Hepatocyte (in vitro differentiated cells): ENCODE data around the gene RORC. TPM values are rescaled to one million over a fixed set of nuclear protein-coding genes. Genes with fewer than 3 reads are reported as not detected.
"Not testable (repeated sequence)": the region's sequence is repeated elsewhere in the genome, so short reads cannot be mapped to it uniquely, and the experiment has no call there.

ENCODE experiments used
- DNase-seq: peaks from one replicate; pipeline ENCODE4 v3.0.0-alpha.2; 2016; ENCODE audit warnings: low spot score
- H2AFZ ChIP-seq: fragments of 200-600 bp; sonication (generic); 2 replicates; pipeline ENCODE4 v1.6.0; 2016; ENCODE audit warnings: antibody characterized with exemption, mild to moderate bottlenecking
- H3K27ac ChIP-seq: fragments of 200-600 bp; sonication (generic); 2 replicates; pipeline ENCODE4 v1.5.1; 2016; ENCODE audit warnings: mild to moderate bottlenecking
- H3K27me3 ChIP-seq: fragments of 200-600 bp; sonication (generic); 2 replicates; pipeline ENCODE4 v1.6.1; 2016
- H3K36me3 ChIP-seq: fragments of 200-600 bp; sonication (generic); replicated peaks from 2 replicates; pipeline ENCODE4 v1.5.1; 2016; ENCODE audit warnings: low read depth; ENCODE audit not compliant: insufficient read depth
- H3K4me1 ChIP-seq: fragments of 200-600 bp; sonication (generic); 2 replicates; pipeline ENCODE4 v1.5.1; 2016; ENCODE audit warnings: mild to moderate bottlenecking, moderate library complexity; ENCODE audit not compliant: insufficient read depth
- H3K4me2 ChIP-seq: fragments of 200-600 bp; sonication (generic); 2 replicates; pipeline ENCODE4 v1.6.0; 2016
- H3K4me3 ChIP-seq: fragments of 200-600 bp; sonication (generic); 2 replicates; pipeline ENCODE4 v1.5.1; 2016; ENCODE audit warnings: mild to moderate bottlenecking
- H3K79me2 ChIP-seq: fragments of 200-600 bp; sonication (generic); 2 replicates; pipeline ENCODE4 v1.6.0; 2017; ENCODE audit warnings: mild to moderate bottlenecking
- H3K9me2 ChIP-seq: fragments of 200-600 bp; sonication (generic); replicated peaks from 2 replicates; pipeline ENCODE4 v1.6.0; 2017; ENCODE audit warnings: mild to moderate bottlenecking; ENCODE audit not compliant: insufficient read depth
- H3K9me3 ChIP-seq: fragments of 200-600 bp; sonication (generic); 2 replicates; pipeline ENCODE4 v1.5.1; 2016; ENCODE audit warnings: low read depth, mild to moderate bottlenecking
- H4K20me1 ChIP-seq: fragments of 200-600 bp; sonication (generic); 2 replicates; pipeline ENCODE4 v1.6.0; 2016; ENCODE audit warnings: mild to moderate bottlenecking; ENCODE audit not compliant: insufficient read depth, poor library complexity, severe bottlenecking
- EZH2 ChIP-seq: fragments of 200-600 bp; sonication (generic); IDR thresholded peaks from 2 replicates; pipeline ENCODE4 v1.6.1; 2016; ENCODE audit warnings: antibody characterized with exemption, mild to moderate bottlenecking, borderline replicate concordance
- EZH2phosphoT487 ChIP-seq: fragments of 200-600 bp; sonication (generic); IDR thresholded peaks from one replicate; pipeline ENCODE4 v1.6.1; 2018; ENCODE audit warnings: antibody characterized with exemption, mild to moderate bottlenecking, low read depth, moderate library complexity; ENCODE audit not compliant: unreplicated experiment, severe bottlenecking
- WGBS: methylation state at CpG from one replicate; pipeline ENCODE4 v1.1.6; 2016; ENCODE audit warnings: low lambda C conversion rate; ENCODE audit errors: missing lambda C conversion rate; 5-methylcytosine and 5-hydroxymethylcytosine counted together
- polyA plus RNA-seq: library from polyadenylated mRNA; unstranded; fragments of >200 nt; fragmentation: Nextera tagmentation; extraction: Ambion mirVana; gene quantifications from 2 replicates; pipeline ENCODE4 v1.2.1, GENCODE V29; 2016
- total RNA-seq: library from RNA; depleted of rRNA; stranded (reverse); fragments of >200 nt; gene quantifications from 2 replicates; pipeline ENCODE4 v1.2.3, GENCODE V29; 2014
- TF ChIP-seq, protein P1 (sequence below): fragments of 200-600 bp; sonication (generic); IDR thresholded peaks from 2 replicates; pipeline ENCODE4 v1.5.1; 2016; ENCODE audit warnings: antibody characterized with exemption, mild to moderate bottlenecking; ENCODE audit not compliant: poor library complexity

Gene RORC
- total and polyA plus RNA-seq, 2 experiments from 2014 or later = 0.60 to 1.3 TPM

DNA sequence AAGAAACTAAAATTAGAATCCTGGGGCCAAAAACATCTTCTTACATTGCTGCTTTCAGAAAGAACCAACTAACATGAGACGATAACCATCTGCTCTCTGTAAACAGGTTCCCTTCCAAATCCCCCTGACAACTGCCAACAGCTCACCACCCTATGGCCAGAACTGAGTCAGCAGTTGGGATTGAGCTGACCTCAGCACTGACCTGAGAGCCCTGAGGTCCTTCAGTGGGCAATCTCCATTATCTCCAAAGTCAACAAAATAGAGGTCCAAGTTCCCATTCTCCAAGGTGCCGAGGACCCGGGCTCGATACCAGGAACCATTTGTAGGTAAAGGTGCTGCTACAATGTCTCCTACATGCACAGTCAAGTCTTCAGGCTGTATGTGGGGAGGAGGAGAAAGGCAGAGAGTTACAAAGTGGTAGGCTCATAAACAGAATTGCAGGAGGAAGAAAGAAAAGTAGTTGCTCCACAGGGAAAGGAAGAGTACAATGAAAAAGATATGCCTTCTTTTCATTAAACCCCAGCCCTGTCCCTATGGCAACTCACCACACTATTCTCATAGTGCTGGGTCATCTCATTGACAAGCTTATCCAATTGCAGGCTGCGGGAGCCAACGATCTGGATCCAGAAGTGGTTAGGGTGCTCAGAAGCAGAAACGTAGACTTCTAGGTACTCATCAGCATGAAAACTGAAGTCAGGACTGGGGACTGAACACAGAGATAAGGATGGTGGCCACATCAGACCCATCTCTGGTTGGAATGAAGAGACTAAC, 55.5 kb downstream of the RORC start:
- DNase-seq = no peak
- Histone ChIP-seq H3K4me2 (no peak overlapping the region), H3K36me3 (no peaks in the 10 kb centered on the region), H4K20me1 (no peaks in the 10 kb centered on the region), H2AFZ (no peak overlapping the region), H3K9me3 (no peaks in the 10 kb centered on the region), H3K27ac (no peak overlapping the region), H3K4me1 (no peaks in the 10 kb centered on the region), H3K79me2 (no peaks in the 10 kb centered on the region), H3K4me3 (no peak overlapping the region), H3K27me3 (no peaks in the 10 kb centered on the region), H3K9me2 (no peaks in the 10 kb centered on the region)
- TF ChIP-seq, protein P1, sequence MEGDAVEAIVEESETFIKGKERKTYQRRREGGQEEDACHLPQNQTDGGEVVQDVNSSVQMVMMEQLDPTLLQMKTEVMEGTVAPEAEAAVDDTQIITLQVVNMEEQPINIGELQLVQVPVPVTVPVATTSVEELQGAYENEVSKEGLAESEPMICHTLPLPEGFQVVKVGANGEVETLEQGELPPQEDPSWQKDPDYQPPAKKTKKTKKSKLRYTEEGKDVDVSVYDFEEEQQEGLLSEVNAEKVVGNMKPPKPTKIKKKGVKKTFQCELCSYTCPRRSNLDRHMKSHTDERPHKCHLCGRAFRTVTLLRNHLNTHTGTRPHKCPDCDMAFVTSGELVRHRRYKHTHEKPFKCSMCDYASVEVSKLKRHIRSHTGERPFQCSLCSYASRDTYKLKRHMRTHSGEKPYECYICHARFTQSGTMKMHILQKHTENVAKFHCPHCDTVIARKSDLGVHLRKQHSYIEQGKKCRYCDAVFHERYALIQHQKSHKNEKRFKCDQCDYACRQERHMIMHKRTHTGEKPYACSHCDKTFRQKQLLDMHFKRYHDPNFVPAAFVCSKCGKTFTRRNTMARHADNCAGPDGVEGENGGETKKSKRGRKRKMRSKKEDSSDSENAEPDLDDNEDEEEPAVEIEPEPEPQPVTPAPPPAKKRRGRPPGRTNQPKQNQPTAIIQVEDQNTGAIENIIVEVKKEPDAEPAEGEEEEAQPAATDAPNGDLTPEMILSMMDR = no peak
- TF ChIP-seq EZH2 (no peak), EZH2phosphoT487 (no peak)
- WGBS = 83% methylated on average over 7 of the region's 7 CpGs

DNA sequence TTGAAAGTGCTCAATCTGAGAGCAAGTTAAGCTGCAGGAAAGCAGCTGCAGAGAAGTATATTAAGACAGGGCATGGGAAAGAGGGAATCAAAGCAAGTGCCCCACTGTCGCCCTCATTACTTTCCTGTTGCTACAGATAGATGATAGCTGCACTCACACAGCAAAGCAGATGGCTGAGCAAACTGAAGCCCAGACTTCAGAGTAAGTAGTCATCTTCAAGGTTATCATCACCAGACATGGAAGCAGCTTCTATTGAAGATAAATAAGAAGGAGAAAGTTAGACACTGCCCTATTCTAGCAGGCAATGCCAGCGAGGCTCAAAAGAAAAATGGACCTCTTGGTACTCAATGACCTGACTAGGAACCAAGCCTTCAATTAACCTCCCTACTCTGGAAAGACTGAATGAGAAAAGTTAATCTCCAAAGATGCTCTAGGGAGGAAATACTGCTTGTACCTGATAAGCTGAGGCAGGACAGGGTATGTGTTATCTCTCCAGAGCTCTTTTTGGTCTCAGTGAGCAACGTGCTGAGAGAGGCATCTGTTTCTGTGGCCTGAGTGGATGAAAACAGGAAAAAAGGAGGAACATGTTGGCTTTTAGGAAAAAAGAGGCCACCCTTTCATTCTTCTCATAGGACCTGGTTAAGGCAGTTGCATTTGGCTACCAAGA, 57.2 kb downstream of the RORC start:
- DNase-seq = no peak
- Histone ChIP-seq H3K4me2 (no peak overlapping the region), H2AFZ (no peak overlapping the region), H3K27ac (no peak overlapping the region), H3K79me2 (no peaks in the 10 kb centered on the region), H3K9me2 (no peaks in the 10 kb centered on the region), H4K20me1 (no peaks in the 10 kb centered on the region), H3K36me3 (no peaks in the 10 kb centered on the region), H3K27me3 (no peaks in the 10 kb centered on the region), H3K4me3 (no peak overlapping the region), H3K9me3 (no peaks in the 10 kb centered on the region), H3K4me1 (no peaks in the 10 kb centered on the region)
- 55% methylated on average over 3 of the region's 3 CpGs for WGBS
- TF ChIP-seq EZH2 = no peak
- TF ChIP-seq, protein P1 = no peak
- no peak for TF ChIP-seq EZH2phosphoT487

DNA sequence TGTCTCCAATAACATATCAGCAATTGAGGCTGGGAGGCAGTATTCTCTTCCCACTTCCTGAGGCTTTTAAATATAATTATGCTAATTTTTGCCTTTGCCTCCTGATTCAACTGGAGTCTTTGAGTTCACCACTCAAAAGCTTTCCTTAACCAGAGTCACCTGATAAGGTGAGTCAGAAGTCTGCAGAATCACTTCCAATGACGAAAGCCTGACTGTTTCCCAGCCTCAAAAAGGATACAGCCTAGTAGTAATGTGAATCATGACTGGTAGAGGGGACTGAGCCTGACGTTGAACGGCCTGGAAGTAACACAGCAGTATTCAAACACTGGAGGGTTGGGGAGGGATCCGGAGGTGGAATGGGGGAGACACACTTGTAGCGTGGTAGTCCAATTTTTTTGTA, 57.9 kb downstream of the RORC start:
- Histone ChIP-seq H4K20me1 (no peaks in the 10 kb centered on the region), H3K9me2 (no peaks in the 10 kb centered on the region), H3K27ac (no peak overlapping the region), H3K4me1 (no peaks in the 10 kb centered on the region), H3K4me2 (no peak overlapping the region), H3K36me3 (no peaks in the 10 kb centered on the region), H3K79me2 (no peaks in the 10 kb centered on the region), H3K4me3 (no peak overlapping the region), H3K27me3 (no peaks in the 10 kb centered on the region), H3K9me3 (no peaks in the 10 kb centered on the region), H2AFZ (no peak overlapping the region)
- no peak for TF ChIP-seq EZH2phosphoT487
- TF ChIP-seq, protein P1 = no peak
- TF ChIP-seq EZH2 = no peak
- 78% methylated on average over 5 of the region's 5 CpGs for WGBS
- DNase-seq = no peak

DNA sequence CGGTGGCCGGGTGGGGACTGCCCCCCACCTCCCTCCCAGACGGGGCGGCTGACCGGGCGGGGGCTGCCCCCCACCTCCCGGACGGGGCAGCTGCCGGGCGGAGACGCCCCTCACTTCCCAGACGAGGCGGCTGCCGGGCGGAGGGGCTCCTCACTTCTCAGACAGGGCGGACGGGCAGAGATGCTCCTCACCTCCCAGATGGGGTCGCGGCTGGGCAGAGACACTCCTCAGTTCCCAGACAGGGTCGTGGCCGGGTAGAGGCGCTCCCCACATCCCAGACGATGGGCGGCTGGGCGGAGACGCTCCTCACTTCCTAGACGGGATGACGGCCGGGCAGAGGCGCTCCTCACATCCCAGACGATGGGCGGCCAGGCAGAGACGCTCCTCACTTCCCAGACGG, 62.3 kb downstream of the RORC start:
- H3K27me3 ChIP-seq, H3K4me2 ChIP-seq, H2AFZ ChIP-seq, H3K9me3 ChIP-seq, H3K4me1 ChIP-seq, DNase-seq, H4K20me1 ChIP-seq, H3K79me2 ChIP-seq, H3K4me3 ChIP-seq, H3K9me2 ChIP-seq, H3K36me3 ChIP-seq, H3K27ac ChIP-seq: not testable (repeated sequence)
- WGBS = 99% methylated on average over 12 of the region's 34 CpGs

DNA sequence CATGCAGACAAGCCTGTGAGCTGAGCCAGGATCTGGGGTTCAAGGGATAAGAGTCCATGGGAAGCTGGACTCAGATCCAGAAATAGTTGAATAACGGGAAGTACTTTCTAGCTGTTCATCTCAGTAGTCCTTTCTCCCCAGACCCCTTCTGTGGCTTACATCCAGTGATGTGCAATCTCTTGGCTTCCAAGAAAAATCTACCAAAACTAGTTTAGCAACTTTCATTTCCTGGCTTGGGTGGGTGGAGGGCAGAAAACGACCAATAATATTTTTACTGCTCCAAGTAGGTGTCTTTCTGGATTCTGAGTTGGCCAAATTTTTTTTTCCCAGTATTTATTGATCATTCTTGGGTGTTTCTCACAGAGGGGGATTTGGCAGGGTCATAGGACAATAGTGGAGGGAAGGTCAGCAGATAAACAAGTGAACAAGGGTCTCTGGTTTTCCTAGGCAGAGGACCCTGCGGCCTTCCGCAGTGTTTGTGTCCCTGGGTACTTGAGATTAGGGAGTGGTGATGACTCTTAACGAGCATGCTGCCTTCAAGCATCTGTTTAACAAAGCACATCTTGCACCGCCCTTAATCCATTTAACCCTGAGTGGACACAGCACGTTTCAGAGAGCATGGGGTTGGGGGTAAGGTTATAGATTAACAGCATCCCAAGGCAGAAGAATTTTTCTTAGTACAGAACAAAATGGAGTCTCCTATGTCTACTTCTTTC, 63.1 kb downstream of the RORC start:
- not testable (repeated sequence) for H3K9me3 ChIP-seq, H3K36me3 ChIP-seq, H3K4me1 ChIP-seq, H3K79me2 ChIP-seq, H3K4me3 ChIP-seq, H3K9me2 ChIP-seq, H2AFZ ChIP-seq, H3K27me3 ChIP-seq, H3K4me2 ChIP-seq, H4K20me1 ChIP-seq
- WGBS = 31% methylated on average over 2 of the region's 7 CpGs
- peak; percentile 18 for DNase-seq
- peak overlapping the region; percentile 48 for H3K27ac ChIP-seq
